ENCODE results near the gene ZNF474. TPM values are rescaled to one million over a fixed set of nuclear protein-coding genes. Genes with fewer than 3 reads are reported as not detected.
A peak's percentile ranks its signal among the peaks of the same experiment; 100 is the strongest.

The ZNF474 gene
- polyA plus RNA-seq, 1 donor: 0.64 TPM

- WGBS (ENCODE audit: insufficient coverage, low lambda C conversion rate): no CpG with 5 or more reads among the region's 3 CpGs
- no peak overlapping the region for H3K4me3 ChIP-seq (ENCODE audit: low read length)
- peaks cover 6% of the 10 kb centered on the region for H3K4me1 ChIP-seq (ENCODE audit: control insufficient read depth, insufficient read depth, low read length)
- DNase-seq: no peak
- no peaks in the 10 kb centered on the region for H3K27me3 ChIP-seq (ENCODE audit: control insufficient read depth, insufficient read depth, low read length)
- peak overlapping the region; percentile 6 for H3K27ac ChIP-seq (ENCODE audit: low read length)
- H3K36me3 ChIP-seq (ENCODE audit: control insufficient read depth, insufficient read depth, low read length): no peaks in the 10 kb centered on the region
- H3K9me3 ChIP-seq (ENCODE audit: control insufficient read depth, low read depth, low read length): no peaks in the 10 kb centered on the region
Measured at GRCh38 chr5:122164831-122165558, 35.6 kb downstream of the ZNF474 start.

DNA sequence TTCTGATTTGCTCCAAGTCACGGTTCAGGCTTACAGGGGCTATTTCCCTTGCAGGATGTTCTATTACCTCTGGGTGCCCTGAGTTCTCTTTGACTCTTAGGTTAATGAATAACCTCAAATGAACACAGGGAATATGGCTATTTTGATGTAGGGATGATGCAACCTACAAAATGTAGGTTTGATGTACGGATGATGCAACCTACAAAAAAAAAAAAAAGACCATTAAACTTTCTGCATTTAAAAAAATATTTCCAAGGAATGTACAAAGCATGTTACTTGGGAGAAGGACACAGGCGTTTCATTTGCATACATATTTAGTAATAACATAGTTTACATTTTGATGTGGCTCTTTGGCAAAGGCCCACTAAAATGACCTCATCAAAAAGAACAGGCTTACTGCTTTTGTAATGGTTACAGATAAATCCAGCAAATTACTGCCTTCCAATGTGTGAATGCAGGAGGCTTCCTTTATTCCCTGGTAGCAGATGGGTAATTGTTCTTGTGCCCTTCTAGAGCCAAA lies 36.3 kb downstream of the ZNF474 start:
- no peak overlapping the region for H3K27ac ChIP-seq (ENCODE audit: low read length)
- H3K36me3 ChIP-seq (ENCODE audit: control insufficient read depth, insufficient read depth, low read length): no peaks in the 10 kb centered on the region
- peaks cover 6% of the 10 kb centered on the region for H3K4me1 ChIP-seq (ENCODE audit: control insufficient read depth, insufficient read depth, low read length)
- no peaks in the 10 kb centered on the region for H3K9me3 ChIP-seq (ENCODE audit: control insufficient read depth, low read depth, low read length)
- no peaks in the 10 kb centered on the region for H3K27me3 ChIP-seq (ENCODE audit: control insufficient read depth, insufficient read depth, low read length)
- H3K4me3 ChIP-seq (ENCODE audit: low read length): no peak overlapping the region
- WGBS (ENCODE audit: insufficient coverage, low lambda C conversion rate): 33% methylated on average over 1 of the region's 3 CpGs
- peak; percentile 45 to 81 for DNase-seq

GRCh38 chr5:122169350-122170103 lies 40.2 kb downstream of the ZNF474 start:
- Histone ChIP-seq H3K4me3 (ENCODE audit: low read length) (no peak overlapping the region), H3K4me1 (ENCODE audit: control insufficient read depth, insufficient read depth, low read length) (peaks cover 6% of the 10 kb centered on the region), H3K9me3 (ENCODE audit: control insufficient read depth, low read depth, low read length) (no peaks in the 10 kb centered on the region), H3K27ac (ENCODE audit: low read length) (no peak overlapping the region), H3K36me3 (ENCODE audit: control insufficient read depth, insufficient read depth, low read length) (no peaks in the 10 kb centered on the region), H3K27me3 (ENCODE audit: control insufficient read depth, insufficient read depth, low read length) (no peaks in the 10 kb centered on the region)
- DNase-seq: peak in 1 of 2 donors; percentile 37
- WGBS (ENCODE audit: insufficient coverage, low lambda C conversion rate): 0% methylated on average over 1 of the region's 4 CpGs

DNA sequence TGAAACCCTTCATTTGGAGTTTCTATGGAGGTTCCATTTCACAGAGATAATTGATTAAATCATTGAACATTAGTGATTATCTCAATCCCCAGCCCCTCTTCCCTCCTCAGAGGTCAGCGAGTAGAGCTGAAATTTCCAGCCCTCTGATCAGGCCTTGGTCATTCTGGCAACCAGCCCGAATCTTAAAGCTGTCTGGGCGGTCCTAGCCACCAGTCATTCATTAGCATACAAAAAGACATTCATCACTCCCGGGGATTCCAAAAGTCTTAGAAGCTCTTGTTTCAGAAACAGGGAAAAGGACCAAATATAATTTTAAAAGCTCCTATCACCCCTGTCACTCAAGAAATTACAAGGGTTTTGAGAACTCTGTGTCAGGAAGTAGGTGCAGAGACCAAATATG lies 41.3 kb downstream of the ZNF474 start:
- H3K27me3 ChIP-seq (ENCODE audit: control insufficient read depth, insufficient read depth, low read length): no peaks in the 10 kb centered on the region
- H3K9me3 ChIP-seq (ENCODE audit: control insufficient read depth, low read depth, low read length): no peaks in the 10 kb centered on the region
- H3K27ac ChIP-seq (ENCODE audit: low read length): no peak overlapping the region
- no peak for DNase-seq
- H3K36me3 ChIP-seq (ENCODE audit: control insufficient read depth, insufficient read depth, low read length): no peaks in the 10 kb centered on the region
- WGBS (ENCODE audit: insufficient coverage, low lambda C conversion rate): no CpG with 5 or more reads among the region's 4 CpGs
- H3K4me3 ChIP-seq (ENCODE audit: low read length): no peak overlapping the region
- H3K4me1 ChIP-seq (ENCODE audit: control insufficient read depth, insufficient read depth, low read length): peaks cover 4% of the 10 kb centered on the region

DNA sequence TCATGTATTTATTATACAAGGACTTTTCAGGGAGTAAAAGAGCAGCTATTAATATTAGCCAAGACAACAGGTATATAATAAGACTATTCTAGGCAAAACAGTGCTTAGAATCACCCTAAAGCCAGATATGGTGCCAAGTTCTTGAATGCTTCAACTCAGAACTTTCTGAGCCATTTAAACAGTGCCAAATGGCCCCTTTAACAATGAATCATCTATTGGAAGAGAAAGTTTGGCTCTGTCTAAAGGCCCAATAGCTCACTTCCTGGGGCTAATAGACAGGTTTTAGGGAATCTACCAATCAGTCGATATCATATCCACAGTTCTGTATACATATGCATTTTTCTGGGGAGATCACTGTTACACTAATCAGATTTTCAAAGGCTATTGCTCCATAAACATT lies 42.9 kb downstream of the ZNF474 start:
- Histone ChIP-seq H3K4me1 (ENCODE audit: control insufficient read depth, insufficient read depth, low read length) (no peaks in the 10 kb centered on the region), H3K4me3 (ENCODE audit: low read length) (no peak overlapping the region), H3K9me3 (ENCODE audit: control insufficient read depth, low read depth, low read length) (no peaks in the 10 kb centered on the region), H3K36me3 (ENCODE audit: control insufficient read depth, insufficient read depth, low read length) (no peaks in the 10 kb centered on the region), H3K27me3 (ENCODE audit: control insufficient read depth, insufficient read depth, low read length) (no peaks in the 10 kb centered on the region), H3K27ac (ENCODE audit: low read length) (no peak overlapping the region)
- WGBS (ENCODE audit: insufficient coverage, low lambda C conversion rate): 100% methylated on average over 1 of the region's 1 CpG
- no peak for DNase-seq

- Histone ChIP-seq H3K9me3 (ENCODE audit: control insufficient read depth, low read depth, low read length) (no peaks in the 10 kb centered on the region), H3K36me3 (ENCODE audit: control insufficient read depth, insufficient read depth, low read length) (no peaks in the 10 kb centered on the region), H3K27me3 (ENCODE audit: control insufficient read depth, insufficient read depth, low read length) (no peaks in the 10 kb centered on the region), H3K27ac (ENCODE audit: low read length) (no peak overlapping the region), H3K4me1 (ENCODE audit: control insufficient read depth, insufficient read depth, low read length) (no peaks in the 10 kb centered on the region), H3K4me3 (ENCODE audit: low read length) (no peak overlapping the region)
- no peak for DNase-seq
- WGBS (ENCODE audit: insufficient coverage, low lambda C conversion rate): no CpG with 5 or more reads among the region's 5 CpGs
Measured at GRCh38 chr5:122173474-122174415, 44.4 kb downstream of the ZNF474 start.

GRCh38 chr5:122175091-122175490 lies 45.7 kb downstream of the ZNF474 start:
- no peak for DNase-seq
- Histone ChIP-seq H3K4me3 (ENCODE audit: low read length) (no peak overlapping the region), H3K27me3 (ENCODE audit: control insufficient read depth, insufficient read depth, low read length) (no peaks in the 10 kb centered on the region), H3K36me3 (ENCODE audit: control insufficient read depth, insufficient read depth, low read length) (no peaks in the 10 kb centered on the region), H3K4me1 (ENCODE audit: control insufficient read depth, insufficient read depth, low read length) (no peaks in the 10 kb centered on the region), H3K9me3 (ENCODE audit: control insufficient read depth, low read depth, low read length) (no peaks in the 10 kb centered on the region), H3K27ac (ENCODE audit: low read length) (no peak overlapping the region)
- whole genome bisulfite sequencing (ENCODE audit: insufficient coverage, low lambda C conversion rate): no CpG with 5 or more reads among the region's 1 CpG

DNA sequence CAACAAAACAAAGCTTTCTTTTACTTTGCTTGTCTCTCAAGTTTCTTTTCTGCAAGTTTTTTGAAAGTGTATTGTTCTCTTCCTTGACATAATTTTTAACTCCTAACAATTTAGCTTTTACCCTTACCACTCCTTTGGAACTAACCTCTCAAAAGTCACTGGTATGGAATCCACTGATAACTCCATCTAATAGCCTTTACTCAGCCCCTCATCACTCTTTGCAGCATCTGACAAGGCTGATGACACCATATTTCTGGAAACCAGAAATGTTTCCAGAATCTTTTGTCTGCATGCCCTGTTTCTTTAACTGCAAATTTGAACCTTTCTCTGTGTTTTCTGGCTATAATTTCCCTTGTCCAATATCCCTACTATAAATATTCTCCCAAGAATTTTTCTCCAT lies 46.5 kb downstream of the ZNF474 start:
- Histone ChIP-seq H3K4me1 (ENCODE audit: control insufficient read depth, insufficient read depth, low read length) (no peaks in the 10 kb centered on the region), H3K27me3 (ENCODE audit: control insufficient read depth, insufficient read depth, low read length) (no peaks in the 10 kb centered on the region), H3K27ac (ENCODE audit: low read length) (no peak overlapping the region), H3K4me3 (ENCODE audit: low read length) (no peak overlapping the region), H3K9me3 (ENCODE audit: control insufficient read depth, low read depth, low read length) (no peaks in the 10 kb centered on the region), H3K36me3 (ENCODE audit: control insufficient read depth, insufficient read depth, low read length) (no peaks in the 10 kb centered on the region)
- DNase-seq: no peak

DNA sequence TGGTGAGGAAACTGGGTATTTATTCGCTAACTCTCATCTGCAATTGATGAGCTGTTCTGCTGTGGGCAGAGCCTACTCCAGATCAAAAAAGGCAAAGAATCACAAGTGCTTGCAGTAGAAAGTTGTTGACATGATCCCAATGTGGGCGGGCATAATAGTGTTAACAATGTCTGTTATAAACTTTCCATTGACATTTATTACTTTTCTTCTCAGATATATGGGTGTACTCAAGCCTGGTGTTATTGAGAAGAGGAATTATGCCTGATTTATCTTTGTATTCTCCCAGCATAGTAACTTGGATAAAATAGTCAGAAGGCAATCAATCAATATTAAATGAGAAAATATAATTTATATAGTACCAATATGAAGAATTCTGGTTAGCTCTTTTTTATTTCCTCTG lies 47.8 kb downstream of the ZNF474 start:
- DNase-seq: no peak
- Histone ChIP-seq H3K4me3 (ENCODE audit: low read length) (no peak overlapping the region), H3K27me3 (ENCODE audit: control insufficient read depth, insufficient read depth, low read length) (no peaks in the 10 kb centered on the region), H3K36me3 (ENCODE audit: control insufficient read depth, insufficient read depth, low read length) (no peaks in the 10 kb centered on the region), H3K27ac (ENCODE audit: low read length) (no peak overlapping the region), H3K9me3 (ENCODE audit: control insufficient read depth, low read depth, low read length) (no peaks in the 10 kb centered on the region), H3K4me1 (ENCODE audit: control insufficient read depth, insufficient read depth, low read length) (no peaks in the 10 kb centered on the region)
- WGBS (ENCODE audit: insufficient coverage, low lambda C conversion rate): 22% methylated on average over 1 of the region's 2 CpGs

DNA sequence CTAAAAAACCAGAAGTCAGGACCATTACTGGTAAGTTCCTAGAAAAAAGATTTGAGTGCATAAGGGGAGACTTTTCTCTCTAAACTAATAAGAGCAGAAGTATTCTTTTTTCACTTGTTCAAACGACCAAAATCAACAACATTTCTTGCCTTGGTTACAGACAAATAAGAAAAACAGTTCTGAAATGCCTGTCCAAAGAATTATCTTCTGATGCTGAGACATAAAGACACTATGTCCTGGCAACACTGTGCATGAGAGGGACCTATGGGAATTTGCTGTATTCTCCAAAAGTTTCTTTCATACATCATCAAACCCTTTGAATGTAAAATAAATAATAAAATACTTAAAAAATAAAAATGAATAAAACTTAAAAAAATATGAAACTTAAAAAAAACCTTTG lies 50.4 kb downstream of the ZNF474 start:
- no peak for DNase-seq

More for the DNA sequence above, 50.4 kb downstream of the ZNF474 start:
- H3K27ac ChIP-seq (ENCODE audit: low read length): no peak overlapping the region
- no peak overlapping the region for H3K4me3 ChIP-seq (ENCODE audit: low read length)
- no peaks in the 10 kb centered on the region for H3K36me3 ChIP-seq (ENCODE audit: control insufficient read depth, insufficient read depth, low read length)
- H3K27me3 ChIP-seq (ENCODE audit: control insufficient read depth, insufficient read depth, low read length): no peaks in the 10 kb centered on the region
- WGBS (ENCODE audit: insufficient coverage, low lambda C conversion rate): no CpG with 5 or more reads among the region's 1 CpG
- H3K4me1 ChIP-seq (ENCODE audit: control insufficient read depth, insufficient read depth, low read length): no peaks in the 10 kb centered on the region
- H3K9me3 ChIP-seq (ENCODE audit: control insufficient read depth, low read depth, low read length): no peaks in the 10 kb centered on the region
